Upper lobe of right lung (tissue), 1 donor: ENCODE results near the gene UBE2B. TPM values are rescaled to one million over a fixed set of nuclear protein-coding genes. Genes with fewer than 3 reads are reported as not detected.
A peak's percentile ranks its signal among the peaks of the same experiment; 100 is the strongest.

ENCODE experiments used
- ATAC-seq: fragments of 200-7000 bp; cut with Tn5 transposase; one replicate; pipeline ENCODE4 v1.9.1; 2020; ENCODE audit warnings: mild to moderate bottlenecking, moderate library complexity
- DNase-seq: peaks from one replicate; pipeline ENCODE4 v3.0.0-alpha.2; 2020
- H3K27ac ChIP-seq: fragments of 200-600 bp; one replicate; pipeline ENCODE4 v1.8.0; 2022
- H3K27me3 ChIP-seq: fragments of 200-600 bp; one replicate; pipeline ENCODE4 v1.8.0; 2022; ENCODE audit warnings: mild to moderate bottlenecking
- H3K36me3 ChIP-seq: fragments of 200-600 bp; one replicate; pipeline ENCODE4 v1.8.0; 2022
- H3K4me1 ChIP-seq: fragments of 200-600 bp; one replicate; pipeline ENCODE4 v1.8.0; 2022
- H3K4me3 ChIP-seq: fragments of 200-600 bp; one replicate; pipeline ENCODE4 v1.8.0; 2022; ENCODE audit warnings: mild to moderate bottlenecking
- H3K9me3 ChIP-seq: fragments of 200-600 bp; one replicate; pipeline ENCODE4 v1.8.0; 2022
- intact Hi-C: fragments of 100-400 bp; cut with DNase I; formaldehyde crosslinking; loops from one replicate; pipeline ENCODE4 v1.11.0; 2022
- total RNA-seq: library from RNA; stranded (reverse); fragmentation: NEBNext Ultra II Directional; extraction: Animal tissue kit (Norgen Biotek cat#: 25700); gene quantifications from one replicate; pipeline ENCODE4 v1.2.1, GENCODE V29; 2021
- TF ChIP-seq, protein P1 (sequence below): fragments of 200-600 bp; IDR thresholded peaks from one replicate; pipeline ENCODE4 v1.8.0; 2022; ENCODE audit warnings: antibody characterized with exemption
- donor health status: DM: no; HTN: yes; CAD: no; lungs with severe emphysema.

UBE2B gene
- total RNA-seq, 1 donor from 2014 or later: 94.6 TPM

DNA sequence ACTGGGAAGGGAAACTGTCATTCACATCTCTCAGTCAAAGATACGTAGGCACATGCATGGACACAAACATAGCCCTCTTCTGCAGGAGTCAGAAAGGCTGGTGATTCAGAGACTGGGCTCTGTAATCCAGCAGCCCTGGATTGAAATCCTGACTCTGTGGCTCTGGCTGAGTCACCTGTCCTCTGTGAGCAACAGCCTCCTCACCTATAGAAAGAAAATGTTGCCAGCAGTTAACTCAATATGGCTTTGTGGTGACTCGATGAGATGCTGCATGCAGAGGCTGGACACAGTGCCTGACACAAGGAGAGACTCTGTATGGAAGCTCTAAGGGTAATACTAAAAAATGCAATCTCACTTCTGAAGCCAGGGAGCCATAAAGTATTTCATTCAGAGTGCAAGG is 64.2 kb downstream of the UBE2B start:
- Histone ChIP-seq H3K27me3 (no peaks in the 10 kb centered on the region), H3K9me3 (no peaks in the 10 kb centered on the region), H3K4me1 (peaks cover 36% of the 10 kb centered on the region), H3K27ac (no peak overlapping the region), H3K4me3 (no peak overlapping the region), H3K36me3 (no peaks in the 10 kb centered on the region)
- DNase-seq: peak; percentile 6
- intact Hi-C loops: no loop called here
- ATAC-seq: no peak
- TF ChIP-seq, protein P1, sequence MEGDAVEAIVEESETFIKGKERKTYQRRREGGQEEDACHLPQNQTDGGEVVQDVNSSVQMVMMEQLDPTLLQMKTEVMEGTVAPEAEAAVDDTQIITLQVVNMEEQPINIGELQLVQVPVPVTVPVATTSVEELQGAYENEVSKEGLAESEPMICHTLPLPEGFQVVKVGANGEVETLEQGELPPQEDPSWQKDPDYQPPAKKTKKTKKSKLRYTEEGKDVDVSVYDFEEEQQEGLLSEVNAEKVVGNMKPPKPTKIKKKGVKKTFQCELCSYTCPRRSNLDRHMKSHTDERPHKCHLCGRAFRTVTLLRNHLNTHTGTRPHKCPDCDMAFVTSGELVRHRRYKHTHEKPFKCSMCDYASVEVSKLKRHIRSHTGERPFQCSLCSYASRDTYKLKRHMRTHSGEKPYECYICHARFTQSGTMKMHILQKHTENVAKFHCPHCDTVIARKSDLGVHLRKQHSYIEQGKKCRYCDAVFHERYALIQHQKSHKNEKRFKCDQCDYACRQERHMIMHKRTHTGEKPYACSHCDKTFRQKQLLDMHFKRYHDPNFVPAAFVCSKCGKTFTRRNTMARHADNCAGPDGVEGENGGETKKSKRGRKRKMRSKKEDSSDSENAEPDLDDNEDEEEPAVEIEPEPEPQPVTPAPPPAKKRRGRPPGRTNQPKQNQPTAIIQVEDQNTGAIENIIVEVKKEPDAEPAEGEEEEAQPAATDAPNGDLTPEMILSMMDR: no peak

- DNase-seq (peak; percentile 92), ATAC-seq (peak; percentile 88)
- intact Hi-C loops: no loop called here
- Histone ChIP-seq H3K36me3 (no peaks in the 10 kb centered on the region), H3K9me3 (no peaks in the 10 kb centered on the region), H3K27me3 (no peaks in the 10 kb centered on the region), H3K27ac (peak overlapping the region; percentile 89), H3K4me1 (peaks cover 36% of the 10 kb centered on the region), H3K4me3 (no peak overlapping the region)
- TF ChIP-seq, protein P1: no peak
Observed at GRCh38 chr5:134436523-134437339, 65.4 kb downstream of the UBE2B start.

DNA sequence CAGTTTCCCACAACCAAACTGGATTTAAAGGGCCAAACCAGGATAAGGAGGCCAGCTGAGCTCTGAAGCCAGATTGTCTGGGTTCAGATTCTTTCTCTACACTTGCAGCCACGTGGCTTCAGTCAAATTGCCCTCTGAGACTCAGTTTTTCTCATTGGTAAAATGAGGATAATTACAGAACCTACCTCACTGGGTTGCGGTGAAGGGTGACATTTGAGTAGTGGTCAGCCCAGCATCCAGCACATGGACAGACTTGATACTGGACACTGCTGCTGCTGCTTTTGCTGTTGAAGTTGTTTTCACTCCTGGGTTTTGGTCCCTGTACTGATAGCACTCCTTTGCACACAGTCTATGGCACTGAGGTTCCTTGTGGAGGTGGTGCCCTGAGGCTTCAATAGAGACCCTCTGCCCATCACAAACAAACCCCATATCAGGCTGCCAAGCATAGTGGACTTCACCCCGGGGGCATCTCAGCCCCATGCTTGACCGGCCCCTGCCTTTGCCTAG is 66.0 kb downstream of the UBE2B start:
- Histone ChIP-seq H3K27ac (peak overlapping the region; percentile 89), H3K9me3 (no peaks in the 10 kb centered on the region), H3K4me3 (no peak overlapping the region), H3K4me1 (peaks cover 36% of the 10 kb centered on the region), H3K27me3 (no peaks in the 10 kb centered on the region), H3K36me3 (no peaks in the 10 kb centered on the region)
- DNase-seq: peak; percentile 17
- intact Hi-C loops: no loop called here
- no peak for ATAC-seq
- TF ChIP-seq, protein P1: no peak

- Histone ChIP-seq H3K27ac (peak overlapping the region; percentile 89), H3K36me3 (no peaks in the 10 kb centered on the region), H3K9me3 (no peaks in the 10 kb centered on the region), H3K27me3 (no peaks in the 10 kb centered on the region), H3K4me3 (no peak overlapping the region), H3K4me1 (peaks cover 36% of the 10 kb centered on the region)
- ATAC-seq (no peak), DNase-seq (peak; percentile 11)
- TF ChIP-seq, protein P1: no peak
- intact Hi-C loops: no loop called here
Observed at GRCh38 chr5:134437847-134438581, 66.6 kb downstream of the UBE2B start.

- intact Hi-C loops: no loop called here
- no peak overlapping the region for H3K4me3 ChIP-seq
- H3K27me3 ChIP-seq: no peaks in the 10 kb centered on the region
- H3K36me3 ChIP-seq: no peaks in the 10 kb centered on the region
- H3K9me3 ChIP-seq: no peaks in the 10 kb centered on the region
- DNase-seq (peak; percentile 59), ATAC-seq (no peak)
- TF ChIP-seq, protein P1: no peak
- H3K27ac ChIP-seq: peak overlapping the region; percentile 89
- H3K4me1 ChIP-seq: peaks cover 36% of the 10 kb centered on the region
Observed at GRCh38 chr5:134438721-134439123, 67.4 kb downstream of the UBE2B start.
